ENCODE measurements around the gene ASTN2. TPM values are rescaled to one million over a fixed set of nuclear protein-coding genes. Genes with fewer than 3 reads are reported as not detected.

The ASTN2 gene
- total and polyA plus RNA-seq, 12 donors = 1.9 to 11.1 (median 4.0) TPM

- Histone ChIP-seq H3K27ac (no peak overlapping the region), H3K36me3 (no peaks in the 10 kb centered on the region), H3K4me3 (no peak overlapping the region), H3K27me3 (peaks cover 0 to 6% (median 0%) of the 10 kb centered on the region in 7 donors), H3K9me3 (no peaks in the 10 kb centered on the region), H3K4me1 (no peaks in the 10 kb centered on the region)
- TF ChIP-seq CTCF (IDR thresholded peaks at IDR 0.05) = no peak
- ATAC-seq (no peak), DNase-seq (no peak)
- intact Hi-C loops (cut with DNase I) = no loop called here
Measured at GRCh38 chr9:116966199-116966598, 448.7 kb downstream of the ASTN2 start.

- 82 to 94% methylated on average over 11 of the region's 11 CpGs for WGBS, 2 donors
- no peak for TF ChIP-seq CTCF (IDR thresholded peaks at IDR 0.05)
- no peaks in the 10 kb centered on the region for H3K36me3 ChIP-seq
- peaks cover 0 to 10% (median 0%) of the 10 kb centered on the region in 7 donors for H3K27me3 ChIP-seq
- intact Hi-C loops (cut with DNase I) = no loop called here
- no peaks in the 10 kb centered on the region for H3K4me1 ChIP-seq
- no peak overlapping the region for H3K27ac ChIP-seq
- H3K9me3 ChIP-seq = no peaks in the 10 kb centered on the region
- H3K4me3 ChIP-seq = no peak overlapping the region
- ATAC-seq = no peak
- DNase-seq = no peak
Measured at GRCh38 chr9:116964258-116964657, 450.6 kb downstream of the ASTN2 start.

GRCh38 chr9:116959809-116960208, 455.0 kb downstream of the ASTN2 start:
- intact Hi-C loops (cut with DNase I) = no loop called here
- no peaks in the 10 kb centered on the region for H3K36me3 ChIP-seq
- 56 to 60% methylated on average over 16 of the region's 16 CpGs for WGBS, 2 donors
- TF ChIP-seq CTCF (IDR thresholded peaks at IDR 0.05) = no peak
- DNase-seq = no peak
- H3K9me3 ChIP-seq = no peaks in the 10 kb centered on the region
- H3K27me3 ChIP-seq = peaks cover 0 to 10% (median 0%) of the 10 kb centered on the region in 7 donors
- no peaks in the 10 kb centered on the region for H3K4me1 ChIP-seq
- no peak overlapping the region for H3K4me3 ChIP-seq
- no peak overlapping the region for H3K27ac ChIP-seq
- no peak for ATAC-seq

DNA sequence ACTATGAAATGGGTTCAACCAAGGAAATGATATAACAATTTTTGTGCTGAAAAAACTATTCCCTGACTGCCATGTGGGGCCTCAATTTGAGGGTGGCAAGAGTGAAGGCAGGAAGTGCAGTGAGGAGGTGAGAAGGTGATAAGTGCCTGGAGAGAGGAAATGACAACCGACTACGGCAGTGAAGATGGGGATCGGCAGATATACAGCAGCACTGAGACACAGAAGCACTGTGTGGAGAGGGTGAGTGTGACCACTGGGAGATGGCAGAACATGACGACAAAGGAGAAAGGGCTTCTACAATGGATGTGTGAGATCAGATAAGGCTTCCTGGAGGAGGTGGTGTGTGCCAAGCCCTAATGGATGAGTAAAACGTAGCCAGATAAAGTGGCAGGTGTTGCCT, 456.0 kb downstream of the ASTN2 start:
- DNase-seq (no peak), ATAC-seq (no peak)
- whole genome bisulfite sequencing, 2 donors = 36 to 42% methylated on average over 5 of the region's 5 CpGs
- no peak overlapping the region for H3K4me3 ChIP-seq
- H3K36me3 ChIP-seq = no peaks in the 10 kb centered on the region
- no peak for TF ChIP-seq CTCF (IDR thresholded peaks at IDR 0.05)
- peaks cover 0 to 10% (median 0%) of the 10 kb centered on the region in 7 donors for H3K27me3 ChIP-seq
- H3K27ac ChIP-seq = no peak overlapping the region
- H3K9me3 ChIP-seq = no peaks in the 10 kb centered on the region
- intact Hi-C loops (cut with DNase I) = no loop called here
- H3K4me1 ChIP-seq = no peaks in the 10 kb centered on the region
